ENCODE results near the gene SREBF2.

The SREBF2 gene

DNA sequence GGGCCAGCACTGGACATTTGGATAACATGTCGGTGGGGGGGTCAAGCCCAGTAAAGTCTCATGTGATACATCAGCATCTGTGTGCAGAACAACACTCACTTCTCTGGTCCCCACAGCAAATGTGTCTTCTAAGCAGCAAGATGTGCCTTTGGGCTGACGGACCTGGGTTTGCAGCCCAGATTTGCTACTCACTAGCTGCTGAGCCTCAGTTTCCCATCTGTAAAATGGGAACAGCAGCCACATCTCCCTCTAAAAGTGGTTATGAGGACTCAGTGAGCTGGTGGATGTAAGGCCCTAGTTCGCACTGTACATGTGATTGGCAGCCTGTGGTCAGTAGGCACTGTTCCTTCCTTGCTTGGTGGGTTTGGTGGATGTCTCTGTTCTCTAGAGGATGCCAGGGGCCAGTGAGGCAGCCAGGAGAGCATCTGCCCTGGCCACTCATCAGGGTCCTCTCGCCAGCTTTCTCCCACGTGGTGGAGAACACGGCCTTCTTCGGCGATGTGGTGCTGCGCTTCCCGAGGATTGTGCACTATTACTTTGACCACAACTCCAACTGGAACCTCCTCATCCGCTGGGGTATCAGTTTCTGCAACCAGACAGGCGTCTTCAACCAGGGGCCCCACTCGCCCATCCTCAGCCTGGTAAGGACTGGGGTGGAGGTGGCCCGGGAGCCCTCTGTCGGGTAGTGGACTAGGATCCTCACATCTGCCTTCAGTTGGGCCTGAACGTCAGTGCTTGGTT is 19.9 kb upstream of the SREBF2 start:
- no peak overlapping the region for H2BK12ac ChIP-seq (ENCODE audit: low read length in 2 of 2)
- no peak overlapping the region for H4K91ac ChIP-seq (ENCODE audit: low read length)
- H3K9me3 ChIP-seq (ENCODE audit: control insufficient read depth, low read length), result no peaks in the 10 kb centered on the region
- H3K4me2 ChIP-seq (ENCODE audit: low read length, poor library complexity, severe bottlenecking), result no peak overlapping the region
- H3K4me1 ChIP-seq (ENCODE audit: control insufficient read depth, insufficient read depth, low read depth, low read length), result no peaks in the 10 kb centered on the region
- no peaks in the 10 kb centered on the region for H3K27me3 ChIP-seq (ENCODE audit: control insufficient read depth in 1 of 2, insufficient read depth in 1 of 2, low read length in 2 of 2)
- no peak overlapping the region for H2AK5ac ChIP-seq (ENCODE audit: low read length, severe bottlenecking)
- H3K23ac ChIP-seq (ENCODE audit: low read length in 2 of 2), result no peak overlapping the region
- no peak overlapping the region for H3K9ac ChIP-seq (ENCODE audit: low read length)
- H2BK5ac ChIP-seq (ENCODE audit: low read depth, low read length, poor library complexity, severe bottlenecking), result no peak overlapping the region
- H2BK120ac ChIP-seq (ENCODE audit: low read depth, low read length), result no peak overlapping the region
- no peak overlapping the region for H2BK15ac ChIP-seq (ENCODE audit: low read depth, poor library complexity, severe bottlenecking)
- H4K8ac ChIP-seq (ENCODE audit: low read length), result no peak overlapping the region
- no peak overlapping the region for H3K4me3 ChIP-seq (ENCODE audit: insufficient read depth in 1 of 2, low read depth in 1 of 2, low read length in 2 of 2)
- no peak overlapping the region for H3K18ac ChIP-seq (ENCODE audit: low read depth in 1 of 2, low read length in 2 of 2)
- no peak for DNase-seq
- no peak overlapping the region for H3K14ac ChIP-seq (ENCODE audit: low read length in 2 of 2)
- H3K36me3 ChIP-seq (ENCODE audit: control insufficient read depth in 1 of 2, insufficient read depth in 2 of 2, low read depth in 1 of 2, low read length in 2 of 2), result peaks cover 22 to 37% of the 10 kb centered on the region in 2 experiments
- no peak overlapping the region for H3K27ac ChIP-seq (ENCODE audit: low read length, poor library complexity, severe bottlenecking)
- WGBS, result 98% methylated on average over 16 of the region's 16 CpGs
- H3K79me1 ChIP-seq (replicated peaks; ENCODE audit: low read length, poor library complexity, severe bottlenecking), result peaks cover 42% of the 10 kb centered on the region
- H3K4ac ChIP-seq (ENCODE audit: low read depth in 1 of 2, low read length in 2 of 2), result peak overlapping the region in 1 of 2 experiments; percentile 24
- no peak overlapping the region for H2AFZ ChIP-seq (ENCODE audit: low read depth, low read length)

DNA sequence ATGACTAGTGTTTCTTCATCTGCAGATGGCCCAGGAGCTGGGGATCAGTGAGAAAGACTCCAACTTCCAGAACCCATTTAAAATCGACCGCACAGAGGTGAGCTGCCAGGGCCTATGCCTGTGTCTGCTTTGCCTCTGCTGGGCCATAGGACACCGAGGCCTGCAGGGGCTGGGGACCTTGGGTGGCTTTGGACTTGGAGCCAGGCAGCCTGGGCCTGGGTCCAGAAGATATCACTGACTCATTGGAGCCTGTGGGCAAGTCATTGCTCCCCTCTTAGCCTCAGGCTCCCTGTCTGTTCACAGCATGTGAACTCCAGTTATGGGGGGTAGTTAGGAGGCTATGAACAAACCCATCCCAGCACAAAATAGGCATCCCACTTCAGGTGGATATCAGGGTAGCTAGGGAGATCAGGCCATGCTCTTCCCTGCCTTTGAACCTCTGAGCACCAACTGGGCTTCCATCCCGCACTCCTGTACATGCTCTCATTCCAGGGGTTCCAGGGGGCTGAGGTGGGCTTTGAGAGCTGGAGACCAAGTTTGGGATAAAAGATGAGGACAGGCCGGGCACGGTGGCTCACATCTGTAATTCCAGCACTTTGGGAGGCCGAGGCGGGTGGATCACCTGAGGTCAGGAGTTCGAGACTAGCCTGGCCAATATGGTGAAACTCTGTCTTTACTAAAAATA is 19.0 kb upstream of the SREBF2 start:
- Histone ChIP-seq H2BK5ac (ENCODE audit: low read depth, low read length, poor library complexity, severe bottlenecking) (no peak overlapping the region), H3K4ac (ENCODE audit: low read depth in 1 of 2, low read length in 2 of 2) (no peak overlapping the region), H4K8ac (ENCODE audit: low read length) (no peak overlapping the region), H4K91ac (ENCODE audit: low read length) (no peak overlapping the region), H3K23ac (ENCODE audit: low read length in 2 of 2) (no peak overlapping the region), H2AK5ac (ENCODE audit: low read length, severe bottlenecking) (no peak overlapping the region), H3K27ac (ENCODE audit: low read length, poor library complexity, severe bottlenecking) (no peak overlapping the region), H3K9ac (ENCODE audit: low read length) (no peak overlapping the region), H3K79me1 (replicated peaks; ENCODE audit: low read length, poor library complexity, severe bottlenecking) (peaks cover 34% of the 10 kb centered on the region), H2BK12ac (ENCODE audit: low read length in 2 of 2) (no peak overlapping the region), H2BK15ac (ENCODE audit: low read depth, poor library complexity, severe bottlenecking) (no peak overlapping the region), H3K4me3 (ENCODE audit: insufficient read depth in 1 of 2, low read depth in 1 of 2, low read length in 2 of 2) (no peak overlapping the region), H3K4me2 (ENCODE audit: low read length, poor library complexity, severe bottlenecking) (no peak overlapping the region), H2AFZ (ENCODE audit: low read depth, low read length) (no peak overlapping the region), H3K27me3 (ENCODE audit: control insufficient read depth in 1 of 2, insufficient read depth in 1 of 2, low read length in 2 of 2) (no peaks in the 10 kb centered on the region), H3K18ac (ENCODE audit: low read depth in 1 of 2, low read length in 2 of 2) (no peak overlapping the region), H3K36me3 (ENCODE audit: control insufficient read depth in 1 of 2, insufficient read depth in 2 of 2, low read depth in 1 of 2, low read length in 2 of 2) (peaks cover 22 to 36% of the 10 kb centered on the region in 2 experiments), H3K9me3 (ENCODE audit: control insufficient read depth, low read length) (no peaks in the 10 kb centered on the region), H3K4me1 (ENCODE audit: control insufficient read depth, insufficient read depth, low read depth, low read length) (no peaks in the 10 kb centered on the region), H3K14ac (ENCODE audit: low read length in 2 of 2) (no peak overlapping the region), H2BK120ac (ENCODE audit: low read depth, low read length) (no peak overlapping the region)
- no peak for DNase-seq
- WGBS, result 98% methylated on average over 9 of the region's 9 CpGs

DNA sequence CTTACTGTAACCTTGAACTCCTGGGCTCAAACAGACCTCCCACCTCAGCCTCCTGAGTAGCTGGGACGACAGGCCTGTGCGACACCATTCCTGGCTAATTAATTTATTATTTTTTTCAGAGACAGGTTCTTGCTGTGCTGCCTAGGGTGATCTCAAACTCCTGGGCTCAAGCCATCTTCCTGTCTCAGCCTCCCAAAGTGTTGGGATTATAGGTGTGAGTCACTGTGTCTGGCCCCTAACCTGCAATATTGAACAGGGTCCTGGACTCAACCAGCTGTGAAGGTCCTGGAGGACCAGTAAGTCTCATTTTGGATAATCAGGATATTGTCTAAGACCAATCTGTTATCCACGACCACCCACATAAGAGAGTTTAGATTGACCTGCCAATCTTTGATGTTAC is 17.2 kb upstream of the SREBF2 start:
- Histone ChIP-seq H2BK12ac (ENCODE audit: low read length in 2 of 2) (no peak overlapping the region), H3K27me3 (ENCODE audit: control insufficient read depth in 1 of 2, insufficient read depth in 1 of 2, low read length in 2 of 2) (no peaks in the 10 kb centered on the region), H2AK5ac (ENCODE audit: low read length, severe bottlenecking) (no peak overlapping the region), H3K4me3 (ENCODE audit: insufficient read depth in 1 of 2, low read depth in 1 of 2, low read length in 2 of 2) (no peak overlapping the region), H4K8ac (ENCODE audit: low read length) (no peak overlapping the region), H3K9ac (ENCODE audit: low read length) (no peak overlapping the region), H3K9me3 (ENCODE audit: control insufficient read depth, low read length) (no peaks in the 10 kb centered on the region), H3K79me1 (replicated peaks; ENCODE audit: low read length, poor library complexity, severe bottlenecking) (peaks cover 25% of the 10 kb centered on the region), H4K91ac (ENCODE audit: low read length) (no peak overlapping the region), H3K18ac (ENCODE audit: low read depth in 1 of 2, low read length in 2 of 2) (no peak overlapping the region), H2BK5ac (ENCODE audit: low read depth, low read length, poor library complexity, severe bottlenecking) (no peak overlapping the region), H3K4me1 (ENCODE audit: control insufficient read depth, insufficient read depth, low read depth, low read length) (no peaks in the 10 kb centered on the region), H2BK120ac (ENCODE audit: low read depth, low read length) (no peak overlapping the region), H2BK15ac (ENCODE audit: low read depth, poor library complexity, severe bottlenecking) (no peak overlapping the region), H3K4me2 (ENCODE audit: low read length, poor library complexity, severe bottlenecking) (no peak overlapping the region), H3K23ac (ENCODE audit: low read length in 2 of 2) (no peak overlapping the region), H3K36me3 (ENCODE audit: control insufficient read depth in 1 of 2, insufficient read depth in 2 of 2, low read depth in 1 of 2, low read length in 2 of 2) (peaks cover 13 to 30% of the 10 kb centered on the region in 2 experiments), H3K4ac (ENCODE audit: low read depth in 1 of 2, low read length in 2 of 2) (no peak overlapping the region), H3K27ac (ENCODE audit: low read length, poor library complexity, severe bottlenecking) (no peak overlapping the region), H2AFZ (ENCODE audit: low read depth, low read length) (no peak overlapping the region), H3K14ac (ENCODE audit: low read length in 2 of 2) (no peak overlapping the region)
- 100% methylated on average over 1 of the region's 3 CpGs for WGBS
- DNase-seq, result no peak

DNA sequence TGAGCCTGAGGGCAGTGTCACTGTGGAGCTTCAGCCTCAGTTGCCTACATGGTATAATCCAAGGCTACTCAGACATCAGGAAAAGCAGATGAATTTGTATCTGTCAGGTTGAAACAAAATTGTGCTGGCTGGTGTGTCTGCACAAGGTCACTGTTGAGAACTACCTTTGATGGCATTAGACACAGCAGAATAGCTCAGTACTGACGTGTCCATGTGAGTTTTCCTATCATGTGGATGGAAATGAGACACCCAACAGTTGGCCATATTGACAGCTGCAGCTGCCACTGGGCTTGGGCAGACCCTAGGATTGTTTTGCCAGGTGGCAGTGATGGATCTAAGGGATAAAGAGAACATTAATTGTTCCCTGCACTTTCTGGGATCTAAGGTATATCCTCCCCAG is 16.7 kb upstream of the SREBF2 start:
- Histone ChIP-seq H3K4me1 (ENCODE audit: control insufficient read depth, insufficient read depth, low read depth, low read length) (no peaks in the 10 kb centered on the region), H2AFZ (ENCODE audit: low read depth, low read length) (no peak overlapping the region), H4K91ac (ENCODE audit: low read length) (no peak overlapping the region), H2BK12ac (ENCODE audit: low read length in 2 of 2) (no peak overlapping the region), H3K23ac (ENCODE audit: low read length in 2 of 2) (no peak overlapping the region), H2AK5ac (ENCODE audit: low read length, severe bottlenecking) (no peak overlapping the region), H3K9me3 (ENCODE audit: control insufficient read depth, low read length) (no peaks in the 10 kb centered on the region), H3K4ac (ENCODE audit: low read depth in 1 of 2, low read length in 2 of 2) (no peak overlapping the region), H4K8ac (ENCODE audit: low read length) (no peak overlapping the region), H3K14ac (ENCODE audit: low read length in 2 of 2) (no peak overlapping the region), H3K18ac (ENCODE audit: low read depth in 1 of 2, low read length in 2 of 2) (no peak overlapping the region), H3K4me2 (ENCODE audit: low read length, poor library complexity, severe bottlenecking) (no peak overlapping the region), H3K4me3 (ENCODE audit: insufficient read depth in 1 of 2, low read depth in 1 of 2, low read length in 2 of 2) (no peak overlapping the region), H3K27me3 (ENCODE audit: control insufficient read depth in 1 of 2, insufficient read depth in 1 of 2, low read length in 2 of 2) (no peaks in the 10 kb centered on the region), H2BK15ac (ENCODE audit: low read depth, poor library complexity, severe bottlenecking) (no peak overlapping the region), H2BK5ac (ENCODE audit: low read depth, low read length, poor library complexity, severe bottlenecking) (no peak overlapping the region), H3K36me3 (ENCODE audit: control insufficient read depth in 1 of 2, insufficient read depth in 2 of 2, low read depth in 1 of 2, low read length in 2 of 2) (peaks cover 10 to 27% of the 10 kb centered on the region in 2 experiments), H3K79me1 (replicated peaks; ENCODE audit: low read length, poor library complexity, severe bottlenecking) (peaks cover 21% of the 10 kb centered on the region), H3K9ac (ENCODE audit: low read length) (no peak overlapping the region), H2BK120ac (ENCODE audit: low read depth, low read length) (no peak overlapping the region), H3K27ac (ENCODE audit: low read length, poor library complexity, severe bottlenecking) (no peak overlapping the region)
- WGBS, result 95% methylated on average over 1 of the region's 1 CpG
- no peak for DNase-seq

Data from mesenchymal stem cell (in vitro differentiated cells and primary cell).